Measurements from ENCODE around the gene RASL10A.
A peak's percentile ranks its signal among the peaks of the same experiment; 100 is the strongest.

The RASL10A gene

GRCh38 chr22:29267858-29268510 lies 47.5 kb downstream of the RASL10A start, which contains the start of the genes EWSR1 and RHBDD3:
Gene EWSR1, plus strand, starts transcription at chr22:29268268. Its CDS starts 69 bp downstream, at chr22:29268337.
Gene RHBDD3, minus strand, starts transcription at chr22:29267981. Its CDS starts 2,355 bp downstream, at chr22:29265626.
- DNase-seq: peak; percentile 99

- DNase-seq: no peak
Measured at GRCh38 chr22:29267462-29267857, 48.0 kb downstream of the RASL10A start.

GRCh38 chr22:29266564-29267461 lies 48.7 kb downstream of the RASL10A start:
- DNase-seq: no peak

- no peak for DNase-seq
Measured at GRCh38 chr22:29265929-29266328, 49.6 kb downstream of the RASL10A start.

GRCh38 chr22:29265305-29265704 lies 50.2 kb downstream of the RASL10A start:
- DNase-seq: no peak

- DNase-seq: no peak
Measured at GRCh38 chr22:29263791-29264276, 51.7 kb downstream of the RASL10A start.

Data from retina (tissue), 1 donor.